H9 (cell line): ENCODE results near the gene ITSN1. TPM values are rescaled to one million over a fixed set of nuclear protein-coding genes. Genes with fewer than 3 reads are reported as not detected.

Experiments
- DNase-seq: peaks from one replicate; pipeline ENCODE4 v3.0.0-alpha.2; 2017
- H2AFZ ChIP-seq: one replicate; pipeline ENCODE4 v1.6.1; 2013; ENCODE audit warnings: mild to moderate bottlenecking, low read length, control low read depth, moderate library complexity
- H2AK5ac ChIP-seq: 2 replicates; pipeline ENCODE4 v1.6.1; 2013; ENCODE audit warnings: low read length, control low read depth, mixed read lengths; ENCODE audit not compliant: insufficient read length
- H2BK120ac ChIP-seq: one replicate; pipeline ENCODE4 v1.6.1; 2013; ENCODE audit warnings: low read depth, mild to moderate bottlenecking, low read length, control low read depth, inconsistent platforms; ENCODE audit not compliant: poor library complexity, severe bottlenecking
- H2BK12ac ChIP-seq: 2 replicates; pipeline ENCODE4 v1.6.1; 2013; ENCODE audit warnings: low read length, control low read depth, mixed read lengths, low read depth; ENCODE audit not compliant: insufficient read length
- H2BK15ac ChIP-seq: 2 replicates; pipeline ENCODE4 v1.6.1; 2013; ENCODE audit warnings: low read depth, low read length, control low read depth
- H2BK20ac ChIP-seq: one replicate; pipeline ENCODE4 v1.6.1; 2013; ENCODE audit warnings: low read depth, mild to moderate bottlenecking, low read length, control low read depth, inconsistent platforms; ENCODE audit not compliant: poor library complexity, severe bottlenecking
- H2BK5ac ChIP-seq: 2 replicates; pipeline ENCODE4 v1.6.1; 2013; ENCODE audit warnings: low read length, control low read depth, mixed read lengths; ENCODE audit not compliant: insufficient read length
- H3K14ac ChIP-seq: 2 replicates; pipeline ENCODE4 v1.6.1; 2013; ENCODE audit warnings: low read length, control low read depth; ENCODE audit not compliant: insufficient read depth
- H3K18ac ChIP-seq: 2 replicates; pipeline ENCODE4 v1.6.1; 2013; ENCODE audit warnings: low read depth, mild to moderate bottlenecking, mixed read lengths, low read length, control low read depth; ENCODE audit not compliant: insufficient read length
- H3K23ac ChIP-seq: 2 replicates; pipeline ENCODE4 v1.6.1; 2013; ENCODE audit warnings: low read length, control low read depth, mixed read lengths, low read depth; ENCODE audit not compliant: insufficient read length
- H3K23me2 ChIP-seq: 2 replicates; pipeline ENCODE4 v1.6.1; 2013; ENCODE audit warnings: low read depth, mild to moderate bottlenecking, mixed read lengths, low read length, control low read depth; ENCODE audit not compliant: insufficient read length, poor library complexity, severe bottlenecking
- H3K27ac ChIP-seq: 2 replicates; pipeline ENCODE4 v1.5.1; 2013; ENCODE audit warnings: low read length, control low read depth, mixed read lengths, low read depth; ENCODE audit not compliant: insufficient read length
- H3K27me3 ChIP-seq: 2 replicates; pipeline ENCODE4 v1.6.1; 2013; ENCODE audit warnings: low read length, control low read depth, inconsistent platforms; ENCODE audit not compliant: insufficient read depth
- H3K4ac ChIP-seq: 2 replicates; pipeline ENCODE4 v1.6.1; 2013; ENCODE audit warnings: low read depth, mild to moderate bottlenecking, control low read depth, inconsistent platforms, low read length, moderate library complexity
- H3K4me1 ChIP-seq: 2 replicates; pipeline ENCODE4 v1.6.1; 2013; ENCODE audit warnings: low read length, control low read depth, inconsistent platforms; ENCODE audit not compliant: insufficient read depth
- H3K4me2 ChIP-seq: 2 replicates; pipeline ENCODE4 v1.6.1; 2013; ENCODE audit warnings: low read length, control low read depth, mixed read lengths; ENCODE audit not compliant: insufficient read length, insufficient read depth
- H3K56ac ChIP-seq: 2 replicates; pipeline ENCODE4 v1.6.1; 2013; ENCODE audit warnings: low read depth, mild to moderate bottlenecking, mixed read lengths, low read length, control low read depth; ENCODE audit not compliant: insufficient read length
- H3K79me1 ChIP-seq: 2 replicates; pipeline ENCODE4 v1.6.1; 2013; ENCODE audit warnings: low read depth, mild to moderate bottlenecking, moderate library complexity, low read length, control low read depth, inconsistent platforms; ENCODE audit not compliant: insufficient read depth, poor library complexity, severe bottlenecking
- H3K79me2 ChIP-seq: 2 replicates; pipeline ENCODE4 v1.6.1; 2013; ENCODE audit warnings: low read length, control low read depth, inconsistent platforms; ENCODE audit not compliant: insufficient read depth
- H3K9ac ChIP-seq: 2 replicates; pipeline ENCODE4 v1.6.1; 2013; ENCODE audit warnings: low read length, control low read depth, mixed read lengths; ENCODE audit not compliant: insufficient read length; ENCODE audit errors: extremely low read depth
- H3K9me3 ChIP-seq: one replicate; pipeline ENCODE4 v1.6.1; 2013; ENCODE audit warnings: low read depth, low read length, inconsistent platforms; ENCODE audit not compliant: control insufficient read depth
- H3T11ph ChIP-seq: one replicate; pipeline ENCODE4 v1.6.1; 2013; ENCODE audit warnings: mild to moderate bottlenecking, low read length, control low read depth, inconsistent platforms
- H4K20me1 ChIP-seq: one replicate; pipeline ENCODE4 v1.6.1; 2013; ENCODE audit not compliant: control insufficient read depth, insufficient read length, insufficient read depth
- H4K5ac ChIP-seq: 2 replicates; pipeline ENCODE4 v1.6.1; 2013; ENCODE audit warnings: low read depth, mild to moderate bottlenecking, mixed read lengths, low read length, control low read depth; ENCODE audit not compliant: insufficient read length
- H4K8ac ChIP-seq: replicated peaks from 2 replicates; pipeline ENCODE4 v1.6.1; 2013; ENCODE audit warnings: low read length, control low read depth, mixed read lengths, low read depth; ENCODE audit not compliant: insufficient read length
- H4K91ac ChIP-seq: 2 replicates; pipeline ENCODE4 v1.6.1; 2013; ENCODE audit warnings: low read depth, mild to moderate bottlenecking, moderate library complexity, mixed read lengths, low read length, control low read depth; ENCODE audit not compliant: insufficient read length
- H3K27ac Mint-ChIP-seq, 3 experiments: 2 replicates in 2 of 3; 3 replicates in 1 of 3; pipeline ENCODE4 v1.8.0; 2020 to 2021; ENCODE audit warnings: mixed read lengths in 3 of 3, mild to moderate bottlenecking in 1 of 3, moderate library complexity in 1 of 3
- H3K27me3 Mint-ChIP-seq: 2 replicates; pipeline ENCODE4 v1.8.0; 2021; ENCODE audit warnings: low read depth, mild to moderate bottlenecking, moderate library complexity, mixed read lengths
- H3K36me3 Mint-ChIP-seq, 3 experiments: 2 replicates in 2 of 3; 3 replicates in 1 of 3; pipeline ENCODE4 v1.8.0; 2020 to 2021; ENCODE audit warnings: low read depth in 3 of 3, mixed read lengths in 3 of 3; ENCODE audit not compliant: insufficient read depth in 1 of 3
- H3K4me1 Mint-ChIP-seq, 2 experiments: 2 replicates each; pipeline ENCODE4 v1.8.0; 2020; ENCODE audit warnings: mixed read lengths in 2 of 2
- H3K4me3 Mint-ChIP-seq, 2 experiments: 2 replicates in 1 of 2; 3 replicates in 1 of 2; pipeline ENCODE4 v1.8.0; 2020 to 2021; ENCODE audit warnings: mild to moderate bottlenecking in 2 of 2, mixed read lengths in 2 of 2, moderate library complexity in 1 of 2
- H3K9me3 Mint-ChIP-seq, 2 experiments: 2 replicates in 1 of 2; 3 replicates in 1 of 2; pipeline ENCODE4 v1.8.0; 2020; ENCODE audit warnings: mild to moderate bottlenecking in 2 of 2, mixed read lengths in 2 of 2, moderate library complexity in 1 of 2
- CTCF ChIP-seq: fragments of 200-600 bp; sonication (generic); conservative IDR thresholded peaks from 3 replicates; pipeline ENCODE4 v1.8.0; 2021; ENCODE audit warnings: antibody characterized with exemption, mild to moderate bottlenecking
- WGBS: extraction: QIAGEN DNeasy Blood & Tissue Kit; methylation state at CpG from one replicate; pipeline ENCODE4 v1.1.7; 2013; ENCODE audit warnings: missing lambda C conversion rate, low lambda C conversion rate, mixed read lengths; ENCODE audit not compliant: insufficient read length; ENCODE audit errors: extremely low coverage; 5-methylcytosine and 5-hydroxymethylcytosine counted together
- total RNA-seq: library from RNA; stranded (reverse); gene quantifications from 2 replicates; pipeline ENCODE4 v1.2.1, GENCODE V29; 2021

Gene ITSN1
- total RNA-seq, 1 experiment from 2014 or later = 94.2 TPM

DNA sequence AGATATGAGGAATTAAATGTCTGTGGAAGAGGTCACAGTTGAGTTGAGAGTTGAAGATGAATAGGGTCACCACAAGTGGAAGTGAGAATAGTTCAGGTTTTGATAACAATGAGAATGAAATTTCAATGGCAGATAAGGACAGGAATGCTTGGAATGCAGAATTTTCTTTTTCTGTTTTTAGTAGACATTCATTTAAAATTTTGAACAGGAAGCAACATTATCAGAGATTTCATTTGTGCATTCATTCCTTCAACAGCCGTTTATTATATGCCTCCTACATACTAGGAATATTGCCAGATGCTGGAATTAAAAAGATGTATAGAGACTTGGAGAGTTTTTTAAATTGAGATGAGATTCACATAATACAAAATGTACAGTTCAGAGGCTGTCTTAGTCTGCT, 126.8 kb downstream of the ITSN1 start:
- Histone ChIP-seq H3K18ac (no peak overlapping the region), H4K20me1 (no peaks in the 10 kb centered on the region), H3K14ac (no peak overlapping the region), H3K4ac (no peak overlapping the region), H2BK120ac (no peak overlapping the region), H4K91ac (no peak overlapping the region), H3K4me2 (no peak overlapping the region), H3K79me2 (no peaks in the 10 kb centered on the region), H3K27ac (no peak overlapping the region), H3K23ac (no peak overlapping the region), H3K79me1 (peaks cover 2% of the 10 kb centered on the region), H3T11ph (no peak overlapping the region), H3K9ac (no peak overlapping the region), H2AFZ (no peak overlapping the region), H3K56ac (no peak overlapping the region), H2BK5ac (no peak overlapping the region), H3K23me2 (no peaks in the 10 kb centered on the region), H3K9me3 (no peaks in the 10 kb centered on the region), H2BK15ac (no peak overlapping the region), H4K8ac (no peak overlapping the region), H2BK12ac (no peak overlapping the region), H3K27me3 (no peaks in the 10 kb centered on the region; the same call in 1 of the 2 replicates), H4K5ac (no peak overlapping the region), H3K4me1 (no peaks in the 10 kb centered on the region), H2BK20ac (no peak overlapping the region), H2AK5ac (no peak overlapping the region)
- H3K27ac Mint-ChIP-seq = no peak overlapping the region
- no peaks in the 10 kb centered on the region for H3K27me3 Mint-ChIP-seq
- no peak for DNase-seq
- H3K4me1 Mint-ChIP-seq = no peaks in the 10 kb centered on the region
- WGBS = no CpG with 5 or more reads among the region's 1 CpG
- no peak overlapping the region for H3K4me3 Mint-ChIP-seq
- TF ChIP-seq CTCF = no peak
- H3K9me3 Mint-ChIP-seq = no peaks in the 10 kb centered on the region
- H3K36me3 Mint-ChIP-seq = peaks cover 34 to 78% (median 73%) of the 10 kb centered on the region in 3 experiments
